Keratinocyte (primary cell): ENCODE results near the gene HOXB9.

ENCODE experiments used
- EZH2 ChIP-seq: IDR thresholded peaks from one replicate; pipeline ENCODE4 v1.6.1; 2012; ENCODE audit warnings: inconsistent platforms, mild to moderate bottlenecking, low read length, moderate library complexity
- TF ChIP-seq, protein P1 (sequence below), 3 experiments: IDR thresholded peaks in 1 of 3; conservative IDR thresholded peaks in 1 of 3; optimal IDR thresholded peaks in 1 of 3; 2 replicates in 2 of 3; 3 replicates in 1 of 3; pipeline versions ENCODE3 to v1.5.1; 2011; ENCODE audit warnings: low read length in 3 of 3, mild to moderate bottlenecking in 3 of 3, moderate library complexity in 2 of 3, control low read depth in 1 of 3, inconsistent platforms in 1 of 3; ENCODE audit not compliant: insufficient read depth in 2 of 3; ENCODE audit errors: extremely low read depth in 1 of 3

GRCh38 chr17:48640858-48641180 lies 14.7 kb upstream of the HOXB9 start:
- TF ChIP-seq, protein P1, sequence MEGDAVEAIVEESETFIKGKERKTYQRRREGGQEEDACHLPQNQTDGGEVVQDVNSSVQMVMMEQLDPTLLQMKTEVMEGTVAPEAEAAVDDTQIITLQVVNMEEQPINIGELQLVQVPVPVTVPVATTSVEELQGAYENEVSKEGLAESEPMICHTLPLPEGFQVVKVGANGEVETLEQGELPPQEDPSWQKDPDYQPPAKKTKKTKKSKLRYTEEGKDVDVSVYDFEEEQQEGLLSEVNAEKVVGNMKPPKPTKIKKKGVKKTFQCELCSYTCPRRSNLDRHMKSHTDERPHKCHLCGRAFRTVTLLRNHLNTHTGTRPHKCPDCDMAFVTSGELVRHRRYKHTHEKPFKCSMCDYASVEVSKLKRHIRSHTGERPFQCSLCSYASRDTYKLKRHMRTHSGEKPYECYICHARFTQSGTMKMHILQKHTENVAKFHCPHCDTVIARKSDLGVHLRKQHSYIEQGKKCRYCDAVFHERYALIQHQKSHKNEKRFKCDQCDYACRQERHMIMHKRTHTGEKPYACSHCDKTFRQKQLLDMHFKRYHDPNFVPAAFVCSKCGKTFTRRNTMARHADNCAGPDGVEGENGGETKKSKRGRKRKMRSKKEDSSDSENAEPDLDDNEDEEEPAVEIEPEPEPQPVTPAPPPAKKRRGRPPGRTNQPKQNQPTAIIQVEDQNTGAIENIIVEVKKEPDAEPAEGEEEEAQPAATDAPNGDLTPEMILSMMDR (optimal IDR thresholded peaks at IDR 0.05 in 1 of 3, IDR thresholded peaks at IDR 0.05 in 1 of 3, conservative IDR thresholded peaks at IDR 0.05 in 1 of 3; ENCODE audit: extremely low read depth in 1 of 3, insufficient read depth in 2 of 3, low read length in 3 of 3): no peak
- TF ChIP-seq EZH2: no peak
